Body of pancreas (tissue), 4 donors: Measurements from ENCODE around the gene COL21A1. TPM values are rescaled to one million over a fixed set of nuclear protein-coding genes. Genes with fewer than 3 reads are reported as not detected.

ENCODE experiments used
- ATAC-seq: fragments of 150-250 bp; one replicate; pipeline ENCODE4 v1.9.1; 2016
- DNase-seq, 4 donors: peaks; one replicate each; pipeline ENCODE4 v3.0.0-alpha.2; 2019
- H3K27ac ChIP-seq, 4 donors: fragments of 200-600 bp; sonication (generic); 1 replicate in 3 of 4; 2 replicates in 1 of 4; pipeline versions ENCODE4 v1.5.1 to v1.6.1; 2016 to 2019; ENCODE audit warnings: mild to moderate bottlenecking in 1 of 4, mixed read lengths in 1 of 4, moderate library complexity in 1 of 4
- H3K27me3 ChIP-seq, 2 donors: fragments of 200-600 bp; sonication (generic); one replicate each; pipeline ENCODE4 v1.6.0; 2016; ENCODE audit warnings: mild to moderate bottlenecking in 1 of 2
- H3K36me3 ChIP-seq, 2 donors: fragments of 200-600 bp; sonication (generic); replicated peaks in 1 of 2; 2 replicates each; pipeline ENCODE4 v1.5.1; 2016; ENCODE audit warnings: low read depth in 2 of 2; ENCODE audit not compliant: insufficient read depth in 1 of 2
- H3K4me1 ChIP-seq: fragments of 200-600 bp; sonication (generic); one replicate; pipeline ENCODE4 v1.6.0; 2016
- H3K4me3 ChIP-seq, 2 donors: fragments of 200-600 bp; sonication (generic); 1 replicate in 1 of 2; 2 replicates in 1 of 2; pipeline ENCODE4 v1.5.1; 2016 to 2019
- H3K9me3 ChIP-seq, 3 donors: fragments of 200-600 bp; sonication (generic); 1 replicate in 2 of 3; 2 replicates in 1 of 3; pipeline ENCODE4 v1.5.1; 2016
- CTCF ChIP-seq, 7 experiments: fragments of 450-650 bp in 4 of 7; fragments of 200-600 bp in 3 of 7; sonication (generic) in 3 of 7; IDR thresholded peaks; one replicate each; pipeline ENCODE4 v1.5.1; 2016 to 2019; ENCODE audit warnings: antibody characterized with exemption in 7 of 7
- POLR2A ChIP-seq, 3 donors: fragments of 450-650 bp; IDR thresholded peaks; one replicate each; pipeline ENCODE4 v1.6.1; 2016; ENCODE audit warnings: antibody characterized with exemption in 3 of 3, mild to moderate bottlenecking in 2 of 3
- WGBS, 2 donors: methylation state at CpG; one replicate each; pipeline ENCODE4 v1.1.5; 2017; 5-methylcytosine and 5-hydroxymethylcytosine counted together
- intact Hi-C: fragments of 100-400 bp; cut with DNase I; formaldehyde crosslinking; loops from one replicate; pipeline ENCODE4 v1.15.1; 2023
- total RNA-seq, 2 donors: library from RNA; depleted of rRNA; stranded (reverse); fragments of >200 nt; gene quantifications; one replicate each; pipeline ENCODE4 v1.1.0, GENCODE V29; 2016

COL21A1 gene
- total RNA-seq, 2 donors from 2014 or later: 1.3 to 4.2 TPM

DNA sequence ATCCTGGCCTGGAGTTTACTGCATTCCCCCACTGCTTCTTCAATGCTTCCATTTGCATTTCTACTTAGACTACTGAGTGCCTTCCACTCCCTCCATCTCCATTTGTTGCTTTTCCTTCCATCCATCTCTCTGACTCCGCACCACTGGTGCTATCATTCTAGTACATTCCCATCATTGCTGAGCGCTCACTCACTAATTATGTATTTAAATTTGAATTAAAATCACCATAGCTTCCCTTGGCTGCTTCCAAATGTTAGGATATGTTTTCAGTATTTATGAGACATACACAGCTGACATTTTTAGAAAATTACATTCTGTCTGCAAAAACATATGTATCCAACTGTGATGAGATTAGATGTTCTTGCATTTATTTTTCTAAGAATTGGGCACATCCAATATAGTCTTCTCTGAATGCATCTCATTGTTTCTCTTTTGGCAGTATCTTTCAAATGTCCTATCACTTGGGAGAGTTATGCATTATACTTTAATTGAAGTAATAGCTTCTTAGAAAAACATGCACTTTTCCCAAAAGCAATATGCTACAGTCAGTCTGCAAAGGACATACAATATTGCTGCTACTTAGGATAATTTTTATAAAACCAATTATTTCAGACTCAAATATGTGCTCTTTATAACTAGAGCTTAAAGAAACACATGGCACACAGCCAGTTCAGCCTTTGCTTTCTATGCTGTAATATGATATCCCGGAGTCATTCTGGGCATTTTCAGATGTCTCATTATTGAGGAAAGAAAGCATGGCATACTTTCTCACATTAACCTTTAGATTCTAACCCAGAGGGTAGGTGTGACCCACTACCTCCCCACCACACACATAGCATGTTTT is 12.1 kb upstream of the COL21A1 start:
- TF ChIP-seq POLR2A (IDR thresholded peaks at IDR 0.05) (no peak), CTCF (IDR thresholded peaks at IDR 0.05) (no peak)
- no peaks in the 10 kb centered on the region for H3K9me3 ChIP-seq
- WGBS, 2 donors: 66 to 70% methylated on average over 3 of the region's 3 CpGs
- ATAC-seq (no peak), DNase-seq (peak in 1 of 4 donors; percentile 23)
- no peaks in the 10 kb centered on the region for H3K4me1 ChIP-seq
- H3K27ac ChIP-seq: no peak overlapping the region
- no peaks in the 10 kb centered on the region for H3K36me3 ChIP-seq
- H3K4me3 ChIP-seq: no peak overlapping the region
- intact Hi-C loops: no loop called here
- H3K27me3 ChIP-seq: no peaks in the 10 kb centered on the region

DNA sequence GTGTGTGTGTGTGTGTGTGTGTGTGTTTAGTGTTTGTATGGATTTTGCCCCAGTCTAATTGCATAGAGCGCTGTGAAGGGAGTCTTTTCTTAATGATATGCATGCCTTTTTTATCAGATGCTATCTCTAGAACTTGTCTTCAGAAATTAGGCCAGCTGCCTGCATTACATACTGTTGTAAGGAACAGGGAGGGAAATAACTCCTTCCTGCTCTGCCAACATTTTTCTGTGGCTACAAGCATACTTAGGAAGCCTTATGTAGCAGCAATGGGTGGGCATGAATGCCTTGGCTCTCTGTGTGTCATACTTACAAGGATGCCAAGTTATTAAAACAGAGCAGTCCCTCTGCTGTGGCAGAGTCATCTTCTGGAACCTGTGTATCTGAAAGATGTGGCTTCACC is 8.0 kb upstream of the COL21A1 start:
- no peak overlapping the region for H3K4me3 ChIP-seq
- no peaks in the 10 kb centered on the region for H3K9me3 ChIP-seq
- 70 to 81% methylated on average over 1 of the region's 1 CpG for WGBS, 2 donors
- no peaks in the 10 kb centered on the region for H3K36me3 ChIP-seq
- H3K27ac ChIP-seq: no peak overlapping the region
- H3K27me3 ChIP-seq: no peaks in the 10 kb centered on the region
- TF ChIP-seq CTCF (IDR thresholded peaks at IDR 0.05) (no peak), POLR2A (IDR thresholded peaks at IDR 0.05) (no peak)
- no peak for DNase-seq
- intact Hi-C loops: no loop called here
- ATAC-seq: no peak
- no peaks in the 10 kb centered on the region for H3K4me1 ChIP-seq

GRCh38 chr6:56250266-56250665 is 2.9 kb upstream of the COL21A1 start:
- intact Hi-C loops: no loop called here
- WGBS, 2 donors: 43 to 79% methylated on average over 1 to 2 of the region's 2 CpGs
- TF ChIP-seq CTCF (IDR thresholded peaks at IDR 0.05): no peak
- TF ChIP-seq POLR2A (IDR thresholded peaks at IDR 0.05): no peak
- ATAC-seq (no peak), DNase-seq (peak in 1 of 4 donors; percentile 26)
- Histone ChIP-seq H3K27me3 (no peaks in the 10 kb centered on the region), H3K4me3 (no peak overlapping the region), H3K9me3 (no peaks in the 10 kb centered on the region), H3K27ac (no peak overlapping the region), H3K4me1 (peaks cover 14% of the 10 kb centered on the region), H3K36me3 (no peaks in the 10 kb centered on the region)

GRCh38 chr6:56247654-56248122 is 308 bp upstream of the COL21A1 start:
- intact Hi-C loops: no loop called here
- H3K4me1 ChIP-seq: peaks cover 14% of the 10 kb centered on the region
- 22 to 30% methylated on average over 12 of the region's 12 CpGs for WGBS, 2 donors
- no peak overlapping the region for H3K27ac ChIP-seq
- DNase-seq: peak in 1 of 4 donors; percentile 4
- no peaks in the 10 kb centered on the region for H3K27me3 ChIP-seq
- no peak for TF ChIP-seq CTCF (IDR thresholded peaks at IDR 0.05)
- TF ChIP-seq POLR2A (IDR thresholded peaks at IDR 0.05): no peak
- H3K4me3 ChIP-seq: no peak overlapping the region
- no peaks in the 10 kb centered on the region for H3K9me3 ChIP-seq
- ATAC-seq: no peak
- no peaks in the 10 kb centered on the region for H3K36me3 ChIP-seq

DNA sequence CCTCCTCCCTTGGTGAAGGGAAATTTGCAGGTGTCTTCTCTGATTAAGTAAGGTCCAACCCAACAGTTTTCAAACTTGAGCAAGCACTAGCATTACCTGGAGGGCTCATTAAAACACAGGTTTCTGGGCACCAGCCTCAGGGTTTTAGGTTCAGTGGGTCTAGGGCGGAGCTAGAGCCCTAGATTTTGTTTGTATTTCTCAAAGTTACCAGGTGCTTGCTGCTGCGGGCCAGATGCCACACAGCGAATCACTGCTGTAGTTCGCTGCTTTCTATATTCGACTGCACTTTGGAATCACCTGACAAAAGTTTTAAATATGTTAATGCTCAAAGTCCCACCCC is 869 bp downstream of the COL21A1 start:
- TF ChIP-seq POLR2A (IDR thresholded peaks at IDR 0.05) (no peak), CTCF (IDR thresholded peaks at IDR 0.05) (no peak)
- 7 to 19% methylated on average over 3 to 5 of the region's 5 CpGs for WGBS, 2 donors
- intact Hi-C loops: no loop called here
- no peaks in the 10 kb centered on the region for H3K27me3 ChIP-seq
- no peaks in the 10 kb centered on the region for H3K36me3 ChIP-seq
- peaks cover 14% of the 10 kb centered on the region for H3K4me1 ChIP-seq
- peak in 1 of 4 donors; percentile 11 for DNase-seq
- H3K9me3 ChIP-seq: no peaks in the 10 kb centered on the region
- H3K4me3 ChIP-seq: no peak overlapping the region
- peak; percentile 28 for ATAC-seq
- no peak overlapping the region for H3K27ac ChIP-seq
